Ascending aorta (tissue), 2 donors: ENCODE results near the gene SLC19A3. TPM values are rescaled to one million over a fixed set of nuclear protein-coding genes. Genes with fewer than 3 reads are reported as not detected.

Source experiments
- DNase-seq, 2 donors: peaks; one replicate each; pipeline ENCODE4 v3.0.0-alpha.2; 2019; ENCODE audit warnings: low spot score in 2 of 2
- H3K27ac ChIP-seq, 2 donors: fragments of 200-600 bp; sonication (generic); one replicate each; pipeline ENCODE4 v1.5.1; 2016 to 2017; ENCODE audit warnings: mild to moderate bottlenecking in 1 of 2
- H3K27me3 ChIP-seq: fragments of 200-600 bp; sonication (generic); one replicate; pipeline ENCODE4 v1.5.1; 2017
- H3K36me3 ChIP-seq, 2 donors: fragments of 200-600 bp; sonication (generic); one replicate each; pipeline ENCODE4 v1.5.1; 2016
- H3K4me1 ChIP-seq, 2 donors: fragments of 200-600 bp; sonication (generic); one replicate each; pipeline ENCODE4 v1.5.1; 2016 to 2017; ENCODE audit warnings: mild to moderate bottlenecking in 1 of 2
- H3K4me3 ChIP-seq, 2 donors: fragments of 200-600 bp; sonication (generic); one replicate each; pipeline ENCODE4 v1.5.1; 2016 to 2017; ENCODE audit warnings: mild to moderate bottlenecking in 1 of 2
- H3K9me3 ChIP-seq, 2 donors: fragments of 200-600 bp; sonication (generic); one replicate each; pipeline ENCODE4 v1.5.1; 2016
- CTCF ChIP-seq, 3 experiments: fragments of 200-600 bp in 2 of 3; fragments of 450-650 bp in 1 of 3; sonication (generic) in 2 of 3; IDR thresholded peaks; one replicate each; pipeline ENCODE4 v1.5.1; 2016 to 2019; ENCODE audit warnings: antibody characterized with exemption in 3 of 3, mild to moderate bottlenecking in 1 of 3, moderate library complexity in 1 of 3
- intact Hi-C: fragments of 100-400 bp; cut with DNase I; formaldehyde crosslinking; loops from one replicate; pipeline ENCODE4 v1.15.1; 2023
- total RNA-seq: library from RNA; depleted of rRNA; stranded (reverse); fragments of >200 nt; gene quantifications from one replicate; pipeline ENCODE4 v1.1.0, GENCODE V29; 2016

Gene SLC19A3
- total RNA-seq, 1 donor from 2014 or later = 16.5 TPM

- no peak for DNase-seq
These were observed 60.5 kb downstream of the SLC19A3 start for GRCh38 chr2:227657199-227657845.

GRCh38 chr2:227655454-227655853 lies 62.4 kb downstream of the SLC19A3 start:
- Histone ChIP-seq H3K9me3 (no peaks in the 10 kb centered on the region), H3K27me3 (no peaks in the 10 kb centered on the region), H3K36me3 (no peaks in the 10 kb centered on the region), H3K4me1 (peaks cover 0 to 3% of the 10 kb centered on the region in 2 donors), H3K4me3 (no peak overlapping the region), H3K27ac (no peak overlapping the region)
- no peak for DNase-seq
- intact Hi-C loops = loop anchor here (10.0 kb wide), 1 partner anchor 251 kb away; no protein-coding TSS in a partner anchor
- no peak for TF ChIP-seq CTCF (IDR thresholded peaks at IDR 0.05)

More at GRCh38 chr2:227657199-227657845, 60.5 kb downstream of the SLC19A3 start:
- Histone ChIP-seq H3K27ac (no peak overlapping the region), H3K27me3 (no peaks in the 10 kb centered on the region), H3K4me3 (no peak overlapping the region), H3K36me3 (no peaks in the 10 kb centered on the region), H3K4me1 (peaks cover 0 to 3% of the 10 kb centered on the region in 2 donors), H3K9me3 (no peaks in the 10 kb centered on the region)
- intact Hi-C loops = loop anchor here (10.0 kb wide), 1 partner anchor 253 kb away; no protein-coding TSS in a partner anchor
- no peak for TF ChIP-seq CTCF (IDR thresholded peaks at IDR 0.05)

- DNase-seq = no peak
- Histone ChIP-seq H3K9me3 (no peaks in the 10 kb centered on the region), H3K36me3 (no peaks in the 10 kb centered on the region), H3K27ac (no peak overlapping the region), H3K27me3 (no peaks in the 10 kb centered on the region), H3K4me3 (no peak overlapping the region), H3K4me1 (peaks cover 0 to 3% of the 10 kb centered on the region in 2 donors)
- intact Hi-C loops = loop anchor here (10.0 kb wide), 1 partner anchor 250 kb away; no protein-coding TSS in a partner anchor
- no peak for TF ChIP-seq CTCF (IDR thresholded peaks at IDR 0.05)
These were observed 63.4 kb downstream of the SLC19A3 start for GRCh38 chr2:227654426-227654825.

GRCh38 chr2:227653419-227653818 lies 64.4 kb downstream of the SLC19A3 start:
- DNase-seq = no peak

GRCh38 chr2:227643990-227644551 lies 73.8 kb downstream of the SLC19A3 start:
- Histone ChIP-seq H3K4me3 (no peak overlapping the region), H3K4me1 (no peaks in the 10 kb centered on the region), H3K9me3 (no peaks in the 10 kb centered on the region), H3K36me3 (no peaks in the 10 kb centered on the region), H3K27me3 (no peaks in the 10 kb centered on the region), H3K27ac (no peak overlapping the region)
- no peak for TF ChIP-seq CTCF (IDR thresholded peaks at IDR 0.05)
- intact Hi-C loops = no loop called here
- DNase-seq = no peak

More at GRCh38 chr2:227653419-227653818, 64.4 kb downstream of the SLC19A3 start:
- no peak for TF ChIP-seq CTCF (IDR thresholded peaks at IDR 0.05)
- Histone ChIP-seq H3K27me3 (no peaks in the 10 kb centered on the region), H3K27ac (no peak overlapping the region), H3K36me3 (no peaks in the 10 kb centered on the region), H3K4me1 (peaks cover 0 to 3% of the 10 kb centered on the region in 2 donors), H3K4me3 (no peak overlapping the region), H3K9me3 (no peaks in the 10 kb centered on the region)
- intact Hi-C loops = loop anchor here (10.0 kb wide), 1 partner anchor 249 kb away; no protein-coding TSS in a partner anchor
